A549 treated with AZD9567 at 1 μM for 4 hours (cell line): ENCODE measurements around the gene XYLT1. TPM values are rescaled to one million over a fixed set of nuclear protein-coding genes. Genes with fewer than 3 reads are reported as not detected.

Experiments used
- total RNA-seq: library from RNA; stranded (reverse); fragments of 200-300 nt; extraction: Qiagen RNA extraction; gene quantifications from 5 replicates; pipeline ENCODE4 v1.2.3, GENCODE V29; 2022; ENCODE audit not compliant: insufficient read depth

XYLT1 gene
- total RNA-seq, result 0.63 to 3.2 TPM (median 0.72 TPM) in 5 replicates

GRCh38 chr16:17470908-17471718 is at the start of gene XYLT1:
XYLT1 (minus strand) TSS chr16:17470960; CDS start chr16:17470796, 164 bp downstream.

